Measurements from ENCODE around the gene CR1.
"Not testable (repeated sequence)": the region's sequence is repeated elsewhere in the genome, so short reads cannot be mapped to it uniquely, and the experiment has no call there.

Gene CR1

DNA sequence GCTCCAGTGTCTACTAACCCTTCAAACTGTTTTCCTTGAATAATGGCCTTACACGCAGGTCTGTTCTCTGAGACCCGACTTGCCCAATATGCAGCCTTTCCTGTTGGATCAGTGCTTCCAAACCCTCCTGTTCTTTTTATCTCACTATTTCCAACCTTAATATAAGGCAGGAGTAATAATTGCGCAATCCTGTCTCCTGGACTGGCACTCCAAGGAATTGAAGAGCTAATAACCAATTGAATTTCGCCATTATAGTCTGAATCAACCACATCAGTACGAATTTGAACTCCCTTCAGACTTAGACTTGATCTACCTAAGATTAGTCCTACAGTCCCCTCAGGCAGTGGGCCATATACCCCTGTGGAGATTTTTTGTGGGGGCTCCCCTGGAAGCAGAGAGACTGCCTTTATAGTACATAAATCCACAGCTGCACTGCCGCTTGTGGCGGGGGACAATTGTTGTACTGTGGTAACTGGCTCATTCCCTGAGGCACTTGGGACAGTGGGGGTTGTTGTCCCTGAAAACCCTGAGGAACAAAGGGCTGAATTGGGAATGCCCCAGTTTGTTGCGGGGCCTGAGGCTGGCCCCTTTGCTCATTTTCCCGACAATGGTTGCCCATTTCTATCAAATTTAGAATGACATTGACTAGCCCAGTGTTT lies 142.7 kb downstream of the CR1 start:
- H3K4me3 Mint-ChIP-seq, H3K36me3 Mint-ChIP-seq: not testable (repeated sequence)

GRCh38 chr1:207639362-207639761 lies 143.4 kb downstream of the CR1 start:
- H3K4me3 Mint-ChIP-seq; H3K27ac Mint-ChIP-seq; H3K4me1 Mint-ChIP-seq; DNase-seq (ENCODE audit: low spot score in 2 of 2); H3K9me3 Mint-ChIP-seq; H3K36me3 Mint-ChIP-seq; ATAC-seq: not testable (repeated sequence)

More for the DNA sequence above, 142.7 kb downstream of the CR1 start:
- not testable (repeated sequence) for H3K4me1 Mint-ChIP-seq; H3K27ac Mint-ChIP-seq; ATAC-seq; DNase-seq (ENCODE audit: low spot score in 2 of 2); H3K9me3 Mint-ChIP-seq

DNA sequence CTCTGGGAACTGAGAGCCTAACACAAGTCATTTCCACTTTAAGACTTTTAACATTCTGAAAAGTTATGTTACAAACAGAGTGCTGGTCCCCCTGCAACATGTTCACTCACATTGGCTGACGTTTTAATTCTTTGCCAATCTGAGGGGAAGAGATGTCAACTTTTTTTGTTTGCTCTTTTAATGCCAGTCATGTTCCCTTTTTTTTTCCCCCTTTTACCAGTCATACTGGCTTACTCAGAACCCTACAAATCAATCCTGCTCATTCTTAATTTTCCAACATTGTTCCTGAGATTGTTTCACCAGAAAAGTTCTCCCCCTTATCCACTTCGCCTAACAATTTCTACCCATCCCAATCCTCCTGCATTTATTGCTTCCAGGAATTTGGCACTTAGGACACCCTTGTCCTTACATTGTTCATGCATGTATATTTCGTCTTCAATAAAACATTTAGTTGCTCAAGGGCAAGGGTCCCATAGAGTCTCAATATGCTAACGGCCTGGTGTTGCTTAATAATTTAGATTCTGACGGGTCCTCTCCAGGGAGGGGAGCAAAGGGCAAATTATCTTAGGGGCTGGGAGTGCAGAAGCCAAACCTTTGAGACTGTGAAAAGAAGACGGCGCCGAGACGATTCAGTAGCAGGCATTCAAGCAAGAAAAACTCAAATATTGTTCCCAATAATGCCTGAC lies 148.4 kb downstream of the CR1 start:
- Mint-ChIP-seq H3K4me3 (peak overlapping the region; percentile 62), H3K27ac (no peak overlapping the region), H3K36me3 (no peaks in the 10 kb centered on the region), H3K4me1 (peaks cover 7% of the 10 kb centered on the region), H3K9me3 (no peaks in the 10 kb centered on the region)
- DNase-seq (ENCODE audit: low spot score in 2 of 2) (no peak), ATAC-seq (no peak)

- peak; percentile 58 to 82 for DNase-seq (ENCODE audit: low spot score in 2 of 2)
- Mint-ChIP-seq H3K36me3 (no peaks in the 10 kb centered on the region), H3K9me3 (no peaks in the 10 kb centered on the region), H3K27ac (no peak within 1 kb of the TSS), H3K4me1 (peaks cover 7% of the 10 kb centered on the region), H3K4me3 (peak within 1 kb of the TSS; percentile 62)
- ATAC-seq = peak; percentile 98
Measured at GRCh38 chr1:207644852-207645634, 149.1 kb downstream of the CR1 start, which contains the start of gene CR1L. TSS of gene CR1L (plus strand) at chr1:207645133. CDS start at chr1:207645234, 101 bp downstream.

DNA sequence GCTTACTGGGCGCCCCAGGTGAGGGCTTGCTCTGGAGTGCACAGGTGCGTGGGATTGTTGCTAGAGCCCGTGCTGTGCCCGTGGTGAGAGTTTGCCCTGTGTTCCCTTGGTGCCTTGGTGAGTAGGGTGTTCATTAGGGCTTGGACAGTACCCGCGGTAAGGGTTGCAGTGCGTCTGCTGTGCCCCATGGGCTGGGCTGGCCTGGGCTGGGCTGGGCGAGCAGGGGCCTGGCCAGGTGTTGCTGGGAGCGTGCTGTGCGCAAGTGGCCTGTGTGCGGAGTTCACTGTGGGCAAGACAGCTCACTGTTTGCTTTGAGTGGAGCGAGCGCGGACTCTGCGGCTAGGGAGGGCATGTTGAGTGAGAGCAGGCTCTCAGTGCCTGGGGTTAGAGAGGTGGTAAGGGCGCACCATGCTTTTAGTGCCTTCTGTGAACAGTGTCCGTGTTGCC lies 149.7 kb downstream of the CR1 start:
- Mint-ChIP-seq H3K9me3 (no peaks in the 10 kb centered on the region), H3K4me3 (peak overlapping the region; percentile 62), H3K4me1 (peaks cover 7% of the 10 kb centered on the region), H3K36me3 (no peaks in the 10 kb centered on the region), H3K27ac (no peak overlapping the region)
- DNase-seq (ENCODE audit: low spot score in 2 of 2) = no peak
- peak; percentile 2 for ATAC-seq

DNA sequence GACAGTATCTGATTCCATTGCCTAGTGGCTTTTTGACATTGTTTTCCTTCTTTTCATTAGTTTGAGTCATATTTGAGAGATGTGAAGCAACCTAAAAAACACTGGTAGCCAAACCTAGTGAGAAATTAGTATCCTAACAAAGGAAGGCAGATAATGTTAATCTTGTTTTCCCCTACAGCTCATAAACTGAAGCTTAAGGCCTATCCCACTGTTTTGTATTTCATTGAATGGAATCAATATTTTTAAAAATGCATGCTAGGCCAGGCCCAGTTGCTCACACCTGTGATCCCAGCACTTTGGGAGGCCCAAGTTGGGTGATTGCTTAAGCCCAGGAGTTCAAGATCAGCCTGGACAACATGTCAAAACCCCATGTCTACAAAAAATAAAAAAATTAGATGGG lies 150.2 kb downstream of the CR1 start:
- H3K9me3 Mint-ChIP-seq = no peaks in the 10 kb centered on the region
- H3K36me3 Mint-ChIP-seq = no peaks in the 10 kb centered on the region
- ATAC-seq (no peak), DNase-seq (ENCODE audit: low spot score in 2 of 2) (no peak)
- peaks cover 7% of the 10 kb centered on the region for H3K4me1 Mint-ChIP-seq
- no peak overlapping the region for H3K4me3 Mint-ChIP-seq
- no peak overlapping the region for H3K27ac Mint-ChIP-seq

DNA sequence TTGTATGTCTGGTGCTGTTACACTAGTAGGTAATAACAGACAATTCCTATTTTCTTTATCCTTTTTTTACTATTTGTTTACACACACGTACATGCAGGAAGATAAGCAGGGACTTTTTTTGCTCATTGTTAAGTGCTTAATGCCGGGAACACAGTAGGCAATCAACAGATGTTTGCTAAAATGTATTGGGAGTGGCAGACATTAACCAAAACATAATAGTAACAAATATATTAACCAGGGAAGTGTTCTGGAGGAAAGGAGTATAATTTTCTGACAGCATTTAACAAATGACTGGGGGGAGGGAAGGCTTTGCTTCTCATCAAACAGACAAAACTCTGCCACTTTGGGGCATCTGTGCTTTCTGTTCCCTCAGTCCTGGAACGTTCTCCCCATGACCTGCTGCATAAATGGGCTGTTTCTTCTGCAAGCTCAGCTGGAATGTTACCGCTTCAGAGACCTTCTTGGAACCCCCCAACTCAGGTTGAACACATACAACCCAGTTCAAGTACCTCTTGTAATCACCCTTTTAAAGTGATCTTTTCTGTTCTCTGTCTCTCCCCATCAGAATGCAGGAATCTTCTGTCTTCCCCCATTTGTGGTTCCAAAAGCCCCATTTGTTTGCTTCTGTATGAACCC lies 151.1 kb downstream of the CR1 start:
- no peak overlapping the region for H3K4me3 Mint-ChIP-seq
- ATAC-seq (no peak), DNase-seq (ENCODE audit: low spot score in 2 of 2) (no peak)
- no peaks in the 10 kb centered on the region for H3K9me3 Mint-ChIP-seq
- no peak overlapping the region for H3K27ac Mint-ChIP-seq
- no peaks in the 10 kb centered on the region for H3K36me3 Mint-ChIP-seq
- peaks cover 7% of the 10 kb centered on the region for H3K4me1 Mint-ChIP-seq

GRCh38 chr1:207647671-207648333 lies 151.8 kb downstream of the CR1 start:
- H3K9me3 Mint-ChIP-seq = no peaks in the 10 kb centered on the region

GRCh38 chr1:207648334-207649209 lies 152.6 kb downstream of the CR1 start:
- ATAC-seq = no peak

More at GRCh38 chr1:207647671-207648333, 151.8 kb downstream of the CR1 start:
- H3K4me3 Mint-ChIP-seq = no peak overlapping the region
- H3K4me1 Mint-ChIP-seq = peaks cover 7% of the 10 kb centered on the region
- H3K27ac Mint-ChIP-seq = no peak overlapping the region
- DNase-seq (ENCODE audit: low spot score in 2 of 2) (no peak), ATAC-seq (no peak)
- no peaks in the 10 kb centered on the region for H3K36me3 Mint-ChIP-seq

DNA sequence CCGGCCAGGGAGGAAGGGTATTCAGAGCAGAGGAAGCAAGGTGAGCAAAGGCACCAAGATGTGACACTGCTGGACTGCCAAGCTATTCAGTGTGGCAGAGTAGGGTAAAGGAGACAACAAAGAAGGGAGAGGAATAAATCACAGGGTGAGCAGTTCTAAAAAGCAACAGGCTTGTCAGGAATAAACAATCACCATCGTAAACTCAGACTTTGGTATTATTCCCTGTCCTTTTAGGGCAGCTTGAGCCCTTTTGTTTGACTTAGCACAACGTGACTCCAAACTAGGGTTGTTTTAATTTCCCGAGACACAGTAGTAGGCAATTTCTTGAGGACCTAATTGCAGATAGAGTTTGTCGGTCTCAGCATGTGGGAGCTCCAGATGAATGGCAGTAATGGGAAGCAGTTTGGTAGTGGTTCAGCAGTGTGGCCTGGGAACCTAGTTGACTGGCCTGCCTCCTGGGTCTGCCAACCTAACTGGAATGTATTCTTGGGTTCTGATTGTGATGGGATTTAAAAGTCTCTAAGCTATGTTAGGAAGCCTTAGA lies 153.3 kb downstream of the CR1 start:
- DNase-seq (ENCODE audit: low spot score in 2 of 2) (no peak), ATAC-seq (no peak)
- Mint-ChIP-seq H3K4me3 (no peak overlapping the region), H3K9me3 (no peaks in the 10 kb centered on the region), H3K4me1 (peaks cover 5% of the 10 kb centered on the region), H3K36me3 (no peaks in the 10 kb centered on the region), H3K27ac (no peak overlapping the region)

More at GRCh38 chr1:207648334-207649209, 152.6 kb downstream of the CR1 start:
- Mint-ChIP-seq H3K9me3 (no peaks in the 10 kb centered on the region), H3K36me3 (no peaks in the 10 kb centered on the region), H3K27ac (no peak overlapping the region), H3K4me1 (peaks cover 7% of the 10 kb centered on the region), H3K4me3 (no peak overlapping the region)
- no peak for DNase-seq (ENCODE audit: low spot score in 2 of 2)

- Mint-ChIP-seq H3K27ac (no peak overlapping the region), H3K36me3 (no peaks in the 10 kb centered on the region), H3K4me3 (no peak overlapping the region), H3K9me3 (no peaks in the 10 kb centered on the region), H3K4me1 (no peaks in the 10 kb centered on the region)
- DNase-seq (ENCODE audit: low spot score in 2 of 2) (no peak), ATAC-seq (no peak)
Measured at GRCh38 chr1:207649865-207650580, 154.1 kb downstream of the CR1 start.

- ATAC-seq (no peak), DNase-seq (ENCODE audit: low spot score in 2 of 2) (no peak)
- H3K4me3 Mint-ChIP-seq = no peak overlapping the region
- H3K4me1 Mint-ChIP-seq = no peaks in the 10 kb centered on the region
- no peaks in the 10 kb centered on the region for H3K9me3 Mint-ChIP-seq
- no peaks in the 10 kb centered on the region for H3K36me3 Mint-ChIP-seq
- H3K27ac Mint-ChIP-seq = no peak overlapping the region
Measured at GRCh38 chr1:207651583-207651982, 155.6 kb downstream of the CR1 start.

DNA sequence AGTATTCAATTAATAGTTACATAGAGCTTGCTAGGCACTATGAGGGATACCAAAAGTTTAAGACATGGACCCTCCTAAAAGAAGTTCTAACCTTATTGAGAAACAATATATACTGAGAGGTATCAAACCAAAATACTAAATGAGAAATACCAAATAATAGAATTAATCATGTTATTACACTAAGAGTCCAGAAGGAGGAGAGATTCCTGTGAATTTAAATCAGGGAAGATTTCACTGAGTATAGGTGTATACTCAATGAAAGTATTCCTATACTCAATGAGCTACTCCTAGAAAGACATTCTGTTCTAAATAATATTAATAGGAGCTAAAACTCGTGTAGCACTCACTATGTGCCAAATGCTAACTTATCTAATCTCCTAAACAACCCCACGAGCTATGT lies 158.4 kb downstream of the CR1 start:
- Mint-ChIP-seq H3K9me3 (no peaks in the 10 kb centered on the region), H3K36me3 (no peaks in the 10 kb centered on the region), H3K4me3 (no peak overlapping the region), H3K27ac (no peak overlapping the region), H3K4me1 (no peaks in the 10 kb centered on the region)
- no peak for ATAC-seq
- DNase-seq (ENCODE audit: low spot score in 2 of 2) = no peak
